ENCODE measurements around the gene ZMIZ2. TPM values are rescaled to one million over a fixed set of nuclear protein-coding genes. Genes with fewer than 3 reads are reported as not detected.
"Not testable (repeated sequence)": the region's sequence is repeated elsewhere in the genome, so short reads cannot be mapped to it uniquely, and the experiment has no call there.

The ZMIZ2 gene
- total RNA-seq, 2 experiments from 2014 or later: 116 to 122 TPM

- H3K27me3 Mint-ChIP-seq: no peaks in the 10 kb centered on the region
- H3K36me3 Mint-ChIP-seq: peaks cover 18% of the 10 kb centered on the region
- no peak overlapping the region for H3K4me3 Mint-ChIP-seq
- peaks cover 35% of the 10 kb centered on the region for H3K4me1 Mint-ChIP-seq
- no peak for DNase-seq
- peak overlapping the region; percentile 57 for H3K27ac Mint-ChIP-seq
- no peaks in the 10 kb centered on the region for H3K9me3 Mint-ChIP-seq
Observed at GRCh38 chr7:44769776-44770294, 21.2 kb downstream of the ZMIZ2 start.

- Mint-ChIP-seq H3K9me3 (no peaks in the 10 kb centered on the region), H3K36me3 (peaks cover 16% of the 10 kb centered on the region), H3K27ac (peak overlapping the region; percentile 72), H3K4me1 (peaks cover 35% of the 10 kb centered on the region), H3K4me3 (no peak overlapping the region), H3K27me3 (no peaks in the 10 kb centered on the region)
- no peak for DNase-seq
Observed at GRCh38 chr7:44771358-44771757, 22.7 kb downstream of the ZMIZ2 start.

DNA sequence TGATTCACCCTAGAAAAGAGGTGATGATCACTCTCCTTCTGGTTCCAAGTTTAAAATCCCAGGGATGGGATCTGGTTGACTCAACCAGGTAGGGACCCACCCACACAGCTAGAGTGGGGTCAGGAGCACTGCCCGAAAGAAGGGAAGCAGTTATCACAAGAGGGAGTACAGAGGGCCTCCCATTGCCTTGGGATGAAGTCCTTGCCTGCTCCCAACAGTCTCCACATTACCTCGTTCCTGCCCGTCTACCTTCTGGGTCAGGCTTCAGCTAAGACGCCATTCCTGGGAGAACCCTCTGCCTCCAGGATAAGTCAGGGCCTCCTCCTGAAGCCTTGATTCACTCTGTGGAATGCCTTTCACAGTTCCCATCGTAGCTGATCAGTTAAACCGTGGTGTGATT lies 23.8 kb downstream of the ZMIZ2 start:
- H3K27ac Mint-ChIP-seq: no peak overlapping the region
- H3K9me3 Mint-ChIP-seq: no peaks in the 10 kb centered on the region
- H3K4me1 Mint-ChIP-seq: peaks cover 34% of the 10 kb centered on the region
- peaks cover 12% of the 10 kb centered on the region for H3K36me3 Mint-ChIP-seq
- no peak for DNase-seq
- H3K4me3 Mint-ChIP-seq: no peak overlapping the region
- H3K27me3 Mint-ChIP-seq: no peaks in the 10 kb centered on the region

DNA sequence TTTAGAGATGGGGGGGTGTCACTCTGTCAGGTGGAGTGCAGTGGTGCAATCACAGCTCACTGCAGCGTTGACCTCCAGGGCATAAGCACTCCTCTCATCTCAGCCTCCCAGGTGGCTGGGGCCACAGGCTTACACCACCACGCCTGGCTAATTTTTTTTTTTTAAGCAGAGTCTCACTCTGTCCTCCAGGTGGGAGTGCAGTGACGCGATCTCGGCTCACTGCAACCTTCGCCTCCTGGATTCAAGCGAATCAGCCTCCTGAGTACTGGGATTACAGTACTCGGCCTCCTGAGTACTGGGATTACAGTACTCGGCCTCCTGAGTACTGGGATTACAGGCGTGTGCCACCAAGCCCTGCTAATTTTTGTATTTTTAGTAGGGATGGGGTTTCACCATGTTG lies 24.2 kb downstream of the ZMIZ2 start:
- no peaks in the 10 kb centered on the region for H3K9me3 Mint-ChIP-seq
- H3K27me3 Mint-ChIP-seq: no peaks in the 10 kb centered on the region
- H3K36me3 Mint-ChIP-seq: peaks cover 9% of the 10 kb centered on the region
- H3K4me3 Mint-ChIP-seq: no peak overlapping the region
- DNase-seq: no peak
- no peak overlapping the region for H3K27ac Mint-ChIP-seq
- H3K4me1 Mint-ChIP-seq: peaks cover 29% of the 10 kb centered on the region

DNA sequence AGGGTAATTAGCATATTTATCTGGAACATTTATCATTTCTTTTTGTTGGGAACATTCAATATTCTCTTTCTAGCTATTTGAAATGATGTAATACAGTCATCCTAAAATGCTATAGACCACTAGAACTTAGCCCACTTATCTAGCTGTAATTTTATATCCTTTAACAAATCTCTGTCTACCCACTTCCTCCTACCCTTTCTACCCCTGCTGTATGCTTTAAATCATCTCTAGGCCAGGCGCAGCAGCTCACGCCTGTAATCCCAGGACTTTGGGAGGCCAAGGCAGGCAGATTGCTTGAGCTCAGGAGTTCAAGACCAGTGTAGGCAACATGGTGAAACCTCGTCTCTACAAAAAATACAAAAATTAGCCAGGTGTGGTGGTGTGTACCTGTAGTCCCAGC lies 25.8 kb downstream of the ZMIZ2 start:
- H3K27ac Mint-ChIP-seq: not testable (repeated sequence)

GRCh38 chr7:44775383-44776107 lies 26.9 kb downstream of the ZMIZ2 start:
- no peaks in the 10 kb centered on the region for H3K36me3 Mint-ChIP-seq
- no peaks in the 10 kb centered on the region for H3K27me3 Mint-ChIP-seq
- peaks cover 5% of the 10 kb centered on the region for H3K4me1 Mint-ChIP-seq
- H3K27ac Mint-ChIP-seq: no peak overlapping the region
- no peak overlapping the region for H3K4me3 Mint-ChIP-seq
- H3K9me3 Mint-ChIP-seq: no peaks in the 10 kb centered on the region
- no peak for DNase-seq

More for the DNA sequence above, 25.8 kb downstream of the ZMIZ2 start:
- H3K4me1 Mint-ChIP-seq: peaks cover 15% of the 10 kb centered on the region
- not testable (repeated sequence) for H3K4me3 Mint-ChIP-seq, DNase-seq, H3K36me3 Mint-ChIP-seq, H3K27me3 Mint-ChIP-seq, H3K9me3 Mint-ChIP-seq

DNA sequence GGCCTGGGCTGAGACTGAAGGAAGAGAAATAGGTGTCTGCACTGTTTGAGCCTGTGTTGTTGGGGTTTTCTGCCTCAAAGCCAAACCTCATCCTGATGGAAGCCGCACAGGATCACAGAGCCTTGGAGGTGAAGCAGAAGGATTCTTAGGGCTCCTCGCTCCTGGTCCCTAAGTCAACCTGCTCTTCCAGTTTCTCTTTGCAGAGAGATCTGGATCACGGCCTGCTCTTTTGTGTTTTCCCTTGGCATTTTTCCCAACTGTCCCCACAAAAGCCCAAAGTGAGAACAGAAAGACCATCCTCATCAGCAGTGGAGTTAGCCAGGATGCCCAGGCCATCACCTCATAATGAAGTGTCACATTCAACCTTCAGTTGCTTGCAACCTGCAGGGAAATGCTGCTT lies 27.6 kb downstream of the ZMIZ2 start:
- no peaks in the 10 kb centered on the region for H3K27me3 Mint-ChIP-seq
- no peaks in the 10 kb centered on the region for H3K36me3 Mint-ChIP-seq
- H3K4me3 Mint-ChIP-seq: no peak overlapping the region
- DNase-seq: no peak
- no peaks in the 10 kb centered on the region for H3K9me3 Mint-ChIP-seq
- H3K27ac Mint-ChIP-seq: no peak overlapping the region
- H3K4me1 Mint-ChIP-seq: peaks cover 4% of the 10 kb centered on the region

- H3K27ac Mint-ChIP-seq: no peak overlapping the region
- DNase-seq: no peak
- H3K9me3 Mint-ChIP-seq: peaks cover 5% of the 10 kb centered on the region
- peaks cover 5% of the 10 kb centered on the region for H3K36me3 Mint-ChIP-seq
- H3K27me3 Mint-ChIP-seq: no peaks in the 10 kb centered on the region
- no peak overlapping the region for H3K4me3 Mint-ChIP-seq
- no peaks in the 10 kb centered on the region for H3K4me1 Mint-ChIP-seq
Observed at GRCh38 chr7:44782460-44782859, 33.8 kb downstream of the ZMIZ2 start.

GRCh38 chr7:44783407-44783806 lies 34.8 kb downstream of the ZMIZ2 start:
- Mint-ChIP-seq H3K9me3 (peaks cover 5% of the 10 kb centered on the region), H3K36me3 (peaks cover 5% of the 10 kb centered on the region), H3K4me1 (no peaks in the 10 kb centered on the region), H3K27ac (no peak overlapping the region), H3K4me3 (no peak overlapping the region), H3K27me3 (no peaks in the 10 kb centered on the region)
- no peak for DNase-seq

DNA sequence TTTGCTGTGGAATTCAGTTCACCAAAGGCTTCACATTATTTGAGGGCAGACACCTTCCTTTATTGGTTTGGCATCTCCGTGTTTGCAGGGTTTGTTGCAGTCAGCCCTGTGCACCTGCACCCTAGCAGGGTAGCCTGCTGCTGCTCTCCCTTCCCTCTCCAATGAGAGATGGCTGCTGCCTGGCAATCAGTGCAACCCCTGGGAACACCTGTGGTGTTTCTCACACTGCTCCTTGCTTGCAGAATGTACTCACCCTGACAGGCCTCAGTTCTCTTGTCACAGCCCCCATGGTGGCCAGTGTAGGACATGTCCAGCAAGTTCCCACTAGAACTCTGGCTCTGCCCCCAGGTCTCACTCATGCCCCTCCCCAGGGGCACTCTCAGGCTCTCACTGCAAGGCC lies 35.7 kb downstream of the ZMIZ2 start:
- Mint-ChIP-seq H3K27ac (no peak overlapping the region), H3K9me3 (peaks cover 5% of the 10 kb centered on the region), H3K36me3 (peaks cover 5% of the 10 kb centered on the region), H3K4me3 (no peak overlapping the region), H3K4me1 (no peaks in the 10 kb centered on the region), H3K27me3 (no peaks in the 10 kb centered on the region)
- no peak for DNase-seq

DNA sequence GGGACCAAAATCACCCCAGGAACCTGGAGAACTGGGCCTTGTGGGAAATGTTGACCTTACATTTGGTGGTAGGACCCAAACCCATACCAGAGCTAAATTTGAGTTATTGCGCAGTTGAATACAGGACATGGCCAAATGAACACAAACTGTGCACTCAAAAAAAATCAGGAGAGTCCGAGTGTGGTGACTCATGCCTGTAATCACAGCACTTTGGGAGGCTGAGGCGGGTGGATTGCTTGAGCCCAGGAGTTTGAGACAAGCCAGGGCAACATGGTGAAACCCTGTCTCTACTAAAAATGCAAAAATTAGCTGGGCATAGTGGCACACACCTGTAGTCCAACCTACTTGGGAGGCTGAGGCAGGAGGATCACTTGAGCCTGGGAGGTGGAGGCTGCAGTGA lies 36.6 kb downstream of the ZMIZ2 start:
- H3K27ac Mint-ChIP-seq, H3K9me3 Mint-ChIP-seq, H3K27me3 Mint-ChIP-seq, H3K36me3 Mint-ChIP-seq, H3K4me1 Mint-ChIP-seq, H3K4me3 Mint-ChIP-seq, DNase-seq: not testable (repeated sequence)

DNA sequence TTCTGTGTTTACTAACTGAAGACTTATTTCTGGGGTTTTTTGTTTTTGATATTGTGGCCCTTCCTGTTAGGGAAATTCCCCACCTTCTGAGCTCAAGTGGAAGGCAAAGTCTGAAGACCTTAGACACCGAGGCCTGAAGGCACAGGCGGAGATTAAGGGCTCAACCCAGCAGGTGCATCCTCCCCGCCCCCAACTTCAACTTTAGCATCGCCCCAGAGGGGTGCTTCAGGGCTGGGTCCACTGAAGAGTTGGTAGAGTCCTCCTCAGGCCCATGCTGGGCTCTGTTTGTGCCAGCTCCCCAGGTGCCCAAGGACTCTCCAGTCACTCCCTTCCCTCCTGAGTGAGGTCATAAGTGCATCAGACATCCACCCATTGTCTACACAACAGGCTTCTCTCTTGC lies 38.4 kb downstream of the ZMIZ2 start:
- no peaks in the 10 kb centered on the region for H3K27me3 Mint-ChIP-seq
- no peak overlapping the region for H3K4me3 Mint-ChIP-seq
- peaks cover 4% of the 10 kb centered on the region for H3K4me1 Mint-ChIP-seq
- H3K27ac Mint-ChIP-seq: no peak overlapping the region
- DNase-seq: no peak
- H3K36me3 Mint-ChIP-seq: peaks cover 5% of the 10 kb centered on the region
- peaks cover 5% of the 10 kb centered on the region for H3K9me3 Mint-ChIP-seq

DNA sequence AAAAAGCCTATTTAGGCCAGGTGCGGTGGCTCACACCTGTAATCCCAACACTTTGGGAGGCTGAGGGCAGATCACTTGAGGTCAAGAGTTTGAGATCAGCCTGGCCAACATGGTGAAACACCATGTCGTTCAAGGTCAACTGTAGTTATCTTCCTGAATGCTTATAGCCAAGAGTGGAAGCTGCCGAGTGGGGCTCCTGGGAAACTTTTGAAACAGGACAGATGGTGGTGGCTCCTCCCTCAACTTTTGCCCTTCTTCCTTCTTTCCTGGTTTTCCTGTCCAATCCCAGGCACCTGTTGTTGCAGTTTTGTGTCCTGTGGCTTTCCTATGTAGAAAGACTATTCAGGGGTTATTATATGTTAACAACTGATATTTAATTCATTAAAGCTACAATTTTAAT lies 39.1 kb downstream of the ZMIZ2 start:
- Mint-ChIP-seq H3K4me3 (no peak overlapping the region), H3K36me3 (peaks cover 5% of the 10 kb centered on the region), H3K27me3 (no peaks in the 10 kb centered on the region)

GRCh38 chr7:44789990-44790389 lies 41.3 kb downstream of the ZMIZ2 start:
- Mint-ChIP-seq H3K4me3 (no peak overlapping the region), H3K9me3 (no peaks in the 10 kb centered on the region), H3K27ac (no peak overlapping the region), H3K4me1 (peaks cover 4% of the 10 kb centered on the region), H3K27me3 (no peaks in the 10 kb centered on the region), H3K36me3 (no peaks in the 10 kb centered on the region)
- DNase-seq: no peak

More for the DNA sequence above, 39.1 kb downstream of the ZMIZ2 start:
- Mint-ChIP-seq H3K4me1 (peaks cover 4% of the 10 kb centered on the region), H3K27ac (no peak overlapping the region), H3K9me3 (peaks cover 5% of the 10 kb centered on the region)
- no peak for DNase-seq

DNA sequence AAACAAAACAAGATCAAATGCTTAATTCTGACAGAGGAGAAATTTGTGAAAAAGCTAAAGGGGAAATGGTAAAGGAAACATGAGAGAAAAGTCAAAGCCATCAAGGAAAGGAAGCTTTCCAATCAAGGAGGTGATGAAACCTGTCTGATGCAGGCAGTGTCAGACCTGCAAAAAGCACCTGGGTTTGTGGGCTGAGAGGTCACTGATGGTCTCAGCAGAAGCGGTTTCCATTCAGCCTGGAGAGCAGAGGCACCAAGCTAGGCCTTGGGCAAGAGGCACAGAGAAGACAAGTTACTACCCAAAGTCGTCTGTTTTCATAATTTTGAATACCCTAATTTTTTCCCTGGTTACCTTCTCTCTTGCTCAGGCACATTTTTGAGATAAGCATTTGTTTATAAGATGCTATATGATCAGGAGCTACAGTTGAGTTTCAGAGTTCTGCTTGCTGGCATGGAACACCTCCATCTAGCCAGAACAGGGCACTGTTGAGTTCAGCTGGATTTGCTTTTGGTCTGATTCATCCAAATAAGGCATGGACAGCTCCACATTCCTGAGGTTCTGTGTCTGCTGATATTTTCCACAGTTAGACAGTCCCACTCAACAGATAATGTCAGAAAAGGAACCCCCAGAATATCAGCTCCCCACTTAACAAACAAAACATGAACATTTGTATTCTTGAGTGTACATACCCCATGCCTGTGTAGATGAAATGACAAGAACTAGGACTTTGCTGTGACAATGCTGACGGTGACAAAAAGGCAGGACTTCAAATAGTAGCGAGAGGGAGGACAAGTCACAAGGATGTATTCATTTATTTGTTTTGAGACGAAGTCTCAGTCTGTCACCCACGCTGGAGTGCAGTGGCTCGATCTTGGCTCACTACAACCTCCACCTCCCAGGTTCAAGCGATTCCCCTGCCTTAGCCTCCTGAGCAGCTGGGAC lies 42.9 kb downstream of the ZMIZ2 start:
- Mint-ChIP-seq H3K4me1 (peaks cover 4% of the 10 kb centered on the region), H3K27me3 (no peaks in the 10 kb centered on the region), H3K9me3 (no peaks in the 10 kb centered on the region), H3K36me3 (peaks cover 2% of the 10 kb centered on the region), H3K4me3 (no peak overlapping the region), H3K27ac (no peak overlapping the region)
- no peak for DNase-seq
